ENCODE data around the gene MRPS25.

The MRPS25 gene

DNA sequence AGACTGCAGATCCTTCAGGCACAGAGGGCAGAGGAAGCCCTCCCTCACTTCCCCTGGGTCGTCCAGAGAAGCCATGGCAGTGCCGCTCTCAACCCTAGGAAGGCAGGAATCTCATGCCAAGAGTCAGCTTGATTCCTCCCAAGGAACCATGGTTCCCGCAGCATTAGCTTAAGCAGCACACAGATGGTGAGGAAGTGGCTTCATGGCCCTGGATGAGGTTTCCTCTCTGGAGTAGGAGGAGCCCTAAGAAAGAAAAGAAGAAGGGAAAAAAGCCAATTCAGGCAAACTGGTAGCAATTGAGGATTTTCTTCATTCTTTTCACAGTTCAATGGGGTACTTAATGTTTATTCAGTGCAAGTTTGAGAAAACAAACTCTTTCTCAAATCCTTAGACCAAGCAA lies 30.9 kb upstream of the MRPS25 start:
- no peaks in the 10 kb centered on the region for H3K9me3 Mint-ChIP-seq
- H3K27ac Mint-ChIP-seq: no peak overlapping the region
- peaks cover 35% of the 10 kb centered on the region for H3K4me1 Mint-ChIP-seq (ENCODE audit: low read depth)
- H3K4me3 Mint-ChIP-seq: no peak overlapping the region
- peaks cover 58% of the 10 kb centered on the region for H3K36me3 Mint-ChIP-seq (ENCODE audit: low read depth)
- no peak for DNase-seq
- no peaks in the 10 kb centered on the region for H3K27me3 Mint-ChIP-seq

DNA sequence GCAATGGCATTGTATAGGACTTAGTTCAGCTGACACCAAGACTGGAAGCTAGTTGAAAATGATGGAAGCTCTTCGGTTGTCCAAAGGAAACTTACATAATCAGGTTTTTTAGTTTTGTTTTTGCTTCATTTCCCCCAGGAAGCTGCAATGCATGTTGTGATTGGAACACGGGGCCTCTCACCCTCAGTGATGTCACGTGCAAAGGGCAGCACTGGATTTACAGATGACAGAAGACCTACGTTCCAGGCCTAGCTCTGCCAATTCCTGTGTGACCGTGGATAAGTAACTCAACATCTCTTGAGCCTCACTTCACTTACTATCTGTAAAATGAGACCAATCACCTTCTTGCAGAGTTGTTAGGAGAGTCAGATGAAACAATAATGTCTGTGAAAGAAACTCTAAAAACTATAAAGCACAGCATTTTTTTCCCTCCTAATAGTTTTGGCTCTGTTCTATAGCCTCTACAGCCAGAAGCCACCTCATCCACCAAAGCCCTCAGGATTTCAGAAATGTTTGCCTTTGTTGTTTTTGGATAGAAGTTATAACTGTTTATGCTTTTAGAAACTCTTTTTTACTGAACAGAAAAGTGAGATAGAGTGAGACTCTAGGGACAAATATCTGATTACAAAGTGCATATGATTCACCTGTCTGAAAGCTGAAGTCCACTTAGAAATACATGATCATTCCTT lies 29.2 kb upstream of the MRPS25 start:
- Mint-ChIP-seq H3K36me3 (ENCODE audit: low read depth) (peaks cover 71% of the 10 kb centered on the region), H3K9me3 (no peaks in the 10 kb centered on the region)

DNA sequence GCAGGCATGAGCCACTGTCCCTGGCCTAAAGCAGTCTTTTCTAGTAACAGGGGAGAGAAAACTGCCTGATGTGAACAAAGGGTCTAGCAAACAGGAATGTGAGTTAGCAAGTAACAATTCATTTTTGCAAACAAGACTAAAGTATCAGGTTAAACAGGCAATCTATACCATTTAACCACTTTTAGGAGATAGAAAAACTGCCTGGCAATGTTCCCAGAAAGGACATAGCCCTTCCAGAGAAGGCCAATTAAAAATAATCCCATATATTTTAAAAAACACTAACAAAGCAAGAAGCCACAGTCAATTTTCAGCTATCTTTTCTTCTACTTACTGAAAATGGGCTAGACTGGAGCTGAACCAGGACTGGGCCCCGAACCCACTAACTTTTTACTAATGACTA lies 27.6 kb upstream of the MRPS25 start:
- Mint-ChIP-seq H3K9me3 (no peaks in the 10 kb centered on the region), H3K4me3 (no peak overlapping the region), H3K27me3 (no peaks in the 10 kb centered on the region), H3K36me3 (ENCODE audit: low read depth) (peaks cover 69% of the 10 kb centered on the region), H3K4me1 (ENCODE audit: low read depth) (peaks cover 13% of the 10 kb centered on the region), H3K27ac (no peak overlapping the region)
- DNase-seq: no peak

More for the DNA sequence above, 29.2 kb upstream of the MRPS25 start:
- DNase-seq: no peak
- no peak overlapping the region for H3K27ac Mint-ChIP-seq
- no peak overlapping the region for H3K4me3 Mint-ChIP-seq
- no peaks in the 10 kb centered on the region for H3K27me3 Mint-ChIP-seq
- peaks cover 26% of the 10 kb centered on the region for H3K4me1 Mint-ChIP-seq (ENCODE audit: low read depth)

DNA sequence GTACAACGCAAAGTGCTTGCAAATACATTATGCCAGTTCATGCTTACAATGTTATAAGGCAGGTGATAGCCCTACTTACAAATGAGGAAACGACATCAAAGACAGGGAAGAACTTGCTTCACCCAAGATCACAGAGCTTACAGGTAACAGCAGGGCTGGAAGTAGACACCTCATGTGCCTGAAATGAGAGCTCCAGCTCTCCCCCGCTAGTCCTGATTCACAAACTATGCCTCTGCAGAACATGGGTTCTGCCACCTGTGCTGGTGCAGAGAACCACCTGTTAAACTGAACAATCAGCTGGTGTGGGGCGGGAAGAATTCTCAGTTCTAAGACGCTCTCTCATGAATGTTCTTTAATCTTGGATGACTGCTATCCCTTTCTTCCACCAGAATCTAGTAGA lies 26.5 kb upstream of the MRPS25 start:
- DNase-seq: no peak
- H3K9me3 Mint-ChIP-seq: no peaks in the 10 kb centered on the region
- H3K36me3 Mint-ChIP-seq (ENCODE audit: low read depth): peaks cover 79% of the 10 kb centered on the region
- H3K27me3 Mint-ChIP-seq: no peaks in the 10 kb centered on the region
- H3K4me3 Mint-ChIP-seq: no peak overlapping the region
- H3K27ac Mint-ChIP-seq: no peak overlapping the region
- H3K4me1 Mint-ChIP-seq (ENCODE audit: low read depth): peaks cover 7% of the 10 kb centered on the region

DNA sequence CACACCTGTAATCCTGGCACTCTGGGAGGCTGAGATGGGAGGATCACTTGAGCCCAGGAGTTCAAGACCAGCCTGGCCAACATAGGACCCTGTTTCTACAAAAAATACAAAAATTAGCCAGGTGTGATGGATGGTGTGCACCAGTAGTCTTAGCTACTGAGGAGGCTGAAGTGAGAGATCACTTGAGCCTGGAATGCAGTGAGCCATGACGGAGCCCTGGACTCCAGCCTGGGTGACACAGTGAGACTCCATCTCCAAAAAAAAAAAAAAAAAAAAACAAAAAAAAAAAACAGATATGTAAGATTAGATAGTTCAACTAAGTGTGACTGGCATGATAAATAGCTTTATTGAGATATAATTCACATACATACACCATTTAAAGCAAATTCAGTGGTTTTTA lies 24.1 kb upstream of the MRPS25 start:
- H3K27me3 Mint-ChIP-seq: no peaks in the 10 kb centered on the region
- H3K36me3 Mint-ChIP-seq (ENCODE audit: low read depth): peaks cover 78% of the 10 kb centered on the region
- no peaks in the 10 kb centered on the region for H3K9me3 Mint-ChIP-seq
- no peak for DNase-seq
- H3K27ac Mint-ChIP-seq: no peak overlapping the region
- no peak overlapping the region for H3K4me3 Mint-ChIP-seq
- H3K4me1 Mint-ChIP-seq (ENCODE audit: low read depth): peaks cover 5% of the 10 kb centered on the region

GRCh38 chr3:15086699-15087098 lies 21.6 kb upstream of the MRPS25 start:
- Mint-ChIP-seq H3K27me3 (no peaks in the 10 kb centered on the region), H3K27ac (no peak overlapping the region), H3K9me3 (no peaks in the 10 kb centered on the region), H3K4me1 (ENCODE audit: low read depth) (peaks cover 6% of the 10 kb centered on the region), H3K36me3 (ENCODE audit: low read depth) (peaks cover 84% of the 10 kb centered on the region), H3K4me3 (no peak overlapping the region)
- DNase-seq: no peak

- no peaks in the 10 kb centered on the region for H3K9me3 Mint-ChIP-seq
- peaks cover 4% of the 10 kb centered on the region for H3K4me1 Mint-ChIP-seq (ENCODE audit: low read depth)
- H3K4me3 Mint-ChIP-seq: no peak overlapping the region
- no peaks in the 10 kb centered on the region for H3K27me3 Mint-ChIP-seq
- H3K36me3 Mint-ChIP-seq (ENCODE audit: low read depth): peaks cover 86% of the 10 kb centered on the region
- H3K27ac Mint-ChIP-seq: no peak overlapping the region
- DNase-seq: no peak
Measured at GRCh38 chr3:15086263-15086662, 21.1 kb upstream of the MRPS25 start.

- H3K9me3 Mint-ChIP-seq: no peaks in the 10 kb centered on the region
- H3K4me1 Mint-ChIP-seq (ENCODE audit: low read depth): peaks cover 3% of the 10 kb centered on the region
Measured at GRCh38 chr3:15083252-15083651, 18.1 kb upstream of the MRPS25 start.

DNA sequence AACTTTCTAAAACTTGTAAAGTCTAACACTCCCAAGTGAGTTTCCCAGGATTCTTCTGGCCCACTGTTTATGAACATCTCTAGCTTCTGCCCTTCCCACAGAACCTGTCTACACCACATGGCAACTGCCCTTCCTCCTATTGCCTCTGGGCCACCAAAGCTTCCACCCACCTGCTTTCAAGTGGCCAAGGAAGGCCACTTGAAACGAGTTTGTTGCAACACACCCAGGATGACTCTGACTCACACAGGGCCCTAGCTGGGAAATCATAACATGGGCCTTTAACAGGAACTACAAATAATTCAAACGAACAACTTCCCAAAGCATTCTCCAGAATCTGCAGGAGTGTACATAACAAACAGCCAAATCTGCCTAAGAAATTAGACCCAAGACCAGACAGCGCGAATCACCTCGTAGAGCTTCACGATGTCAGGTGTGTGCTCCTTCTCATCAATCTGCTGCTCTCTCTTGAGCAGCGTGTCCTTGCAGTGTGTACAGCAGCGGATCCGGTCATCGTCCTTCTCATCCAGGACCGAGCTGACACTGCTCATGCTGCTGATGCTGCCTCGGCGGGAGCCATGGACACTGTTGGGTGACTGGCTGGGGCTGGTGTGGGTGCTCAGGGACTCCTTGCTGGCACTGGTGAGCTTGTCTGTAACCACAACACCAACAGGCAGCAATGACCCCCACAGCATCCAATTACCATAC lies 17.0 kb upstream of the MRPS25 start:
- Mint-ChIP-seq H3K36me3 (ENCODE audit: low read depth) (peaks cover 94% of the 10 kb centered on the region), H3K4me1 (ENCODE audit: low read depth) (peaks cover 3% of the 10 kb centered on the region), H3K4me3 (no peak overlapping the region), H3K9me3 (no peaks in the 10 kb centered on the region), H3K27ac (peak overlapping the region; percentile 37), H3K27me3 (no peaks in the 10 kb centered on the region)
- DNase-seq: no peak

More at GRCh38 chr3:15083252-15083651, 18.1 kb upstream of the MRPS25 start:
- Mint-ChIP-seq H3K4me3 (no peak overlapping the region), H3K36me3 (ENCODE audit: low read depth) (peaks cover 91% of the 10 kb centered on the region), H3K27me3 (no peaks in the 10 kb centered on the region), H3K27ac (no peak overlapping the region)
- DNase-seq: no peak

GRCh38 chr3:15079091-15079490 lies 14.0 kb upstream of the MRPS25 start:
- no peak for DNase-seq
- Mint-ChIP-seq H3K4me1 (ENCODE audit: low read depth) (peaks cover 3% of the 10 kb centered on the region), H3K4me3 (no peak overlapping the region), H3K36me3 (ENCODE audit: low read depth) (peaks cover 94% of the 10 kb centered on the region), H3K9me3 (no peaks in the 10 kb centered on the region), H3K27ac (no peak overlapping the region), H3K27me3 (no peaks in the 10 kb centered on the region)

GRCh38 chr3:15074500-15074899 lies 9.4 kb upstream of the MRPS25 start:
- Mint-ChIP-seq H3K4me3 (no peak overlapping the region), H3K27me3 (no peaks in the 10 kb centered on the region), H3K36me3 (ENCODE audit: low read depth) (peaks cover 84% of the 10 kb centered on the region), H3K27ac (no peak overlapping the region), H3K9me3 (no peaks in the 10 kb centered on the region), H3K4me1 (ENCODE audit: low read depth) (peaks cover 5% of the 10 kb centered on the region)
- no peak for DNase-seq

- no peak for DNase-seq
- H3K4me1 Mint-ChIP-seq (ENCODE audit: low read depth): peaks cover 5% of the 10 kb centered on the region
- no peaks in the 10 kb centered on the region for H3K27me3 Mint-ChIP-seq
- H3K9me3 Mint-ChIP-seq: no peaks in the 10 kb centered on the region
- no peak overlapping the region for H3K4me3 Mint-ChIP-seq
- no peak overlapping the region for H3K27ac Mint-ChIP-seq
- H3K36me3 Mint-ChIP-seq (ENCODE audit: low read depth): peaks cover 59% of the 10 kb centered on the region
Measured at GRCh38 chr3:15071699-15072098, 6.6 kb upstream of the MRPS25 start.

GRCh38 chr3:15069441-15069840 lies 4.3 kb upstream of the MRPS25 start:
- Mint-ChIP-seq H3K4me1 (ENCODE audit: low read depth) (peaks cover 13% of the 10 kb centered on the region), H3K9me3 (no peaks in the 10 kb centered on the region), H3K36me3 (ENCODE audit: low read depth) (peaks cover 43% of the 10 kb centered on the region), H3K4me3 (no peak overlapping the region), H3K27ac (no peak overlapping the region), H3K27me3 (no peaks in the 10 kb centered on the region)
- DNase-seq: no peak

- no peak for DNase-seq
- no peaks in the 10 kb centered on the region for H3K27me3 Mint-ChIP-seq
- no peak overlapping the region for H3K27ac Mint-ChIP-seq
- H3K9me3 Mint-ChIP-seq: no peaks in the 10 kb centered on the region
- H3K4me3 Mint-ChIP-seq: no peak overlapping the region
- peaks cover 34% of the 10 kb centered on the region for H3K36me3 Mint-ChIP-seq (ENCODE audit: low read depth)
- H3K4me1 Mint-ChIP-seq (ENCODE audit: low read depth): peaks cover 26% of the 10 kb centered on the region
Measured at GRCh38 chr3:15066467-15066866, 1.4 kb upstream of the MRPS25 start.

- Mint-ChIP-seq H3K9me3 (no peaks in the 10 kb centered on the region), H3K27ac (peak overlapping the region; percentile 99), H3K4me3 (peak overlapping the region; percentile 98), H3K4me1 (ENCODE audit: low read depth) (peaks cover 30% of the 10 kb centered on the region), H3K27me3 (no peaks in the 10 kb centered on the region), H3K36me3 (ENCODE audit: low read depth) (peaks cover 36% of the 10 kb centered on the region)
- no peak for DNase-seq
Measured at GRCh38 chr3:15065550-15066007, 464 bp upstream of the MRPS25 start.

Data from activated T-cell treated with anti-CD3 and anti-CD28 coated beads, Interleukin-2, amount 50 U/mL, for 24 hours (primary cell).